Bronchial epithelial cell (primary cell): ENCODE data around the gene TBRG4. TPM values are rescaled to one million over a fixed set of nuclear protein-coding genes. Genes with fewer than 3 reads are reported as not detected.

Experiments used
- DNase-seq: peaks from one replicate; pipeline ENCODE4 v3.0.0-alpha.2; 2010; ENCODE audit warnings: low read depth
- FAIRE-seq: peaks from 2 replicates; lab custom pipeline; 2011; peaks lifted over from hg19 to GRCh38; lab: Jason Lieb, UNC
- H3K27me3 ChIP-seq: 2 replicates; pipeline ENCODE4 v1.5.1; 2011; ENCODE audit warnings: low read length; ENCODE audit not compliant: control insufficient read depth, insufficient read depth
- H3K36me3 ChIP-seq: 2 replicates; pipeline ENCODE4 v1.5.1; 2011; ENCODE audit warnings: low read length; ENCODE audit not compliant: control insufficient read depth, insufficient read depth
- H3K4me3 ChIP-seq: 2 replicates; pipeline ENCODE4 v1.5.1; 2011; ENCODE audit warnings: mild to moderate bottlenecking, low read depth, low read length, control low read depth
- total RNA-seq: library from RNA; depleted of rRNA; stranded (reverse); fragments of >200 nt; gene quantifications from 2 replicates; pipeline ENCODE4 v1.2.1, GENCODE V29; 2014
- TF ChIP-seq, protein P1 (sequence below): IDR thresholded peaks from 2 replicates; pipeline ENCODE4 v1.5.1; 2011; ENCODE audit warnings: mild to moderate bottlenecking, moderate library complexity, low read length, control low read depth, inconsistent platforms; ENCODE audit not compliant: insufficient read depth, severe bottlenecking

The TBRG4 gene
- total RNA-seq, 1 donor from 2014 or later: 90.3 TPM

DNA sequence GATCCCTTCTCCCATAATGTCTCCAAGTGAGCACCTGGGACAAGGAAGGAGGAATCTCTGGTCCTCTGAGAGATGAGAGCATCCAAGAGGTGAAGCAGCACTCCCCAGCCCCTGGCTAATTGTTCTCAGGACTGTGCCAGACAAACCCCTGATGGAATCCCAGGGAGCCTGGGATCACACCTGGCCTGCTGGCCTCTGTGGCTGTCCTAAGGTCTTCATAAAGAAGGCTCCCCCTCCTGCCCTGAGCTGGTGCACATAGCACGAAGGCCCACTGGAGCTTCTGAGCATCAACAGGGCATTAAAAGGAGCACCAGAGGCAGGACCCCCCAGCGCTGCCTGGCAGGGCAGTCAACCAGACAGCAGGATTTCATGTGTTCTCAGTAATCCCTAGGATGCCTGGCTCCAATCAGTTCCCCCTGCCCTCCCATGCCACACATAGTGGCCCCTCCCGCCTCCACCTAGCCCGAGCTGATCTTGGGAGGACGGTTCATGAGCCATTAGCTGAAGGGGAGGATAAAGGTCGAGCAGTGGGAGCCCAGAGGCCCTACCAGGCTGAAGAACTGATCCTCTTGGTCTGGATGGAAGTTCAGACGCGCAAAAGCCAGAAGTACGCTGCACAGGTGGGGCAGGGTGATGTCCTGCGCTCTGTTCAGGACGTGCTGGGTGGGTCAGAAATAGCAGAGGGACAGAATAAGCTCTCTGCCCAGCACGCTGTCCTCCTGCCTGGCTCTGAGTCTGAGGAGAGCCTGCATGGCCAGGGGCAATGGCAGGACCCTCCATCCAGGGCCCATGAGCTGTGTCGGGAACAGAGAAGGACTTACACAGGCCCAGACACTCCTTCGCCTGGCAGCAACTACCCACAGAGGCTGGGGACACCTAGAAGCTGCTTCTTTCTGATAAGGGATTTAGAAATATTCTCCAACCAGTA lies 8.4 kb downstream of the TBRG4 start:
- Histone ChIP-seq H3K4me3 (no peak overlapping the region), H3K36me3 (peaks cover 65% of the 10 kb centered on the region), H3K27me3 (no peaks in the 10 kb centered on the region)
- no peak for DNase-seq
- no peak for FAIRE-seq
- TF ChIP-seq, protein P1, sequence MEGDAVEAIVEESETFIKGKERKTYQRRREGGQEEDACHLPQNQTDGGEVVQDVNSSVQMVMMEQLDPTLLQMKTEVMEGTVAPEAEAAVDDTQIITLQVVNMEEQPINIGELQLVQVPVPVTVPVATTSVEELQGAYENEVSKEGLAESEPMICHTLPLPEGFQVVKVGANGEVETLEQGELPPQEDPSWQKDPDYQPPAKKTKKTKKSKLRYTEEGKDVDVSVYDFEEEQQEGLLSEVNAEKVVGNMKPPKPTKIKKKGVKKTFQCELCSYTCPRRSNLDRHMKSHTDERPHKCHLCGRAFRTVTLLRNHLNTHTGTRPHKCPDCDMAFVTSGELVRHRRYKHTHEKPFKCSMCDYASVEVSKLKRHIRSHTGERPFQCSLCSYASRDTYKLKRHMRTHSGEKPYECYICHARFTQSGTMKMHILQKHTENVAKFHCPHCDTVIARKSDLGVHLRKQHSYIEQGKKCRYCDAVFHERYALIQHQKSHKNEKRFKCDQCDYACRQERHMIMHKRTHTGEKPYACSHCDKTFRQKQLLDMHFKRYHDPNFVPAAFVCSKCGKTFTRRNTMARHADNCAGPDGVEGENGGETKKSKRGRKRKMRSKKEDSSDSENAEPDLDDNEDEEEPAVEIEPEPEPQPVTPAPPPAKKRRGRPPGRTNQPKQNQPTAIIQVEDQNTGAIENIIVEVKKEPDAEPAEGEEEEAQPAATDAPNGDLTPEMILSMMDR: no peak

DNA sequence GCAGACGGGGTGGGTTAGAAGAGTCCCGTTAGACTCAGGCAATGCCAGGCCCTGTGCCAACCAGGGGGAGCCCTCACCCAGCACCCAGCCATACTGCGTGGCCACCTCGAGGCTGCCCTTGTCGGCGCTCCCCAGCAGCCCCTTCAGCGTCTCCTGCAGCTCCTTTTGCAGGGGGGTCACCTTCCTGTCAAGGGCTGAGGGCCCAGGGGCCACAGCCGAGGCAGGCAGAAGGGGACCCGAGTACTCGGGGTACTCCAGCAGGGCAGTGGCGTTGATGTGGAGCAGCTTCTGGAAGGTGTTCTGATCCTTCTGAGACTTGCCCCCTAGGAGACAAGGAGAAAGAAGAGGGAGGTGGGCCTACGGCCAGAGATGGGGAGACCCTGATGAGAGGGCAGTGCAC lies 9.7 kb downstream of the TBRG4 start:
- no peak for DNase-seq
- Histone ChIP-seq H3K36me3 (peaks cover 57% of the 10 kb centered on the region), H3K4me3 (no peak overlapping the region), H3K27me3 (no peaks in the 10 kb centered on the region)
- FAIRE-seq: no peak
- TF ChIP-seq, protein P1: no peak

DNA sequence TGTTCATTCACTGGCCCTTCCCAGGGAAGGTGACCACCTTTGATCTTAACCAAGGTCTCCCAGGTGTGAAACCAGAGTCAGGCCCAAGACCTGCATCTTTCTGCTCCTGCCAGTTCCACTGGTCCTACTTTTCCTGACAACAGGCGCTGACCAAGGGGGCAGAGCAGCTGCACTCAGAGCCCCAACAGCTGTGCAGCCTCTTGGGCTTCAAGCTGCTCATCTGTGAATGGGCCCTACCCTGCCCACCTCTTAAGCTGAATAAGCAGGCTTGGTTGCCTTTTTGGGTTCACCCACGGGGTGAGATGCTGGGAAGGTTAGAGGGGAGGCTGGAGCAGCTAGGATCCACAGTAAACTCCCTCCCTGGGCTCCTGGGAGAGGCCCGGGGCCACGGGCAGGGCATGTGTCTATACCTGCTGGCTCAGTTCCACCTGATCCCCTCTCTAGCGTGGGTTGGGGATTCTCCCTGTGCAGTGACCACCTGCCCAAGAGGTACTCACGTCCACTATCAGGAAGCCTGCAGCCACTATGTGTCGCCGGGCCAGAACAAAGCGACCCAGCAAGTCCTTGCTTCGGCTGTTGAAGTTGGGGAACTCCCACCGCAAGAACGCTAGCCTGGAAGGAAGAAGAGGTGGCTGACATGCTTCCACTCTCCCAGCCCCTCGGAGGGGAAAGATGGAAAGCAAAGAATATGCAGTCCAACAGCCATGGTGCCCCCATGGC lies 10.6 kb downstream of the TBRG4 start:
- DNase-seq (no peak), FAIRE-seq (no peak)
- TF ChIP-seq, protein P1: no peak
- Histone ChIP-seq H3K4me3 (no peak overlapping the region), H3K36me3 (peaks cover 52% of the 10 kb centered on the region), H3K27me3 (no peaks in the 10 kb centered on the region)

DNA sequence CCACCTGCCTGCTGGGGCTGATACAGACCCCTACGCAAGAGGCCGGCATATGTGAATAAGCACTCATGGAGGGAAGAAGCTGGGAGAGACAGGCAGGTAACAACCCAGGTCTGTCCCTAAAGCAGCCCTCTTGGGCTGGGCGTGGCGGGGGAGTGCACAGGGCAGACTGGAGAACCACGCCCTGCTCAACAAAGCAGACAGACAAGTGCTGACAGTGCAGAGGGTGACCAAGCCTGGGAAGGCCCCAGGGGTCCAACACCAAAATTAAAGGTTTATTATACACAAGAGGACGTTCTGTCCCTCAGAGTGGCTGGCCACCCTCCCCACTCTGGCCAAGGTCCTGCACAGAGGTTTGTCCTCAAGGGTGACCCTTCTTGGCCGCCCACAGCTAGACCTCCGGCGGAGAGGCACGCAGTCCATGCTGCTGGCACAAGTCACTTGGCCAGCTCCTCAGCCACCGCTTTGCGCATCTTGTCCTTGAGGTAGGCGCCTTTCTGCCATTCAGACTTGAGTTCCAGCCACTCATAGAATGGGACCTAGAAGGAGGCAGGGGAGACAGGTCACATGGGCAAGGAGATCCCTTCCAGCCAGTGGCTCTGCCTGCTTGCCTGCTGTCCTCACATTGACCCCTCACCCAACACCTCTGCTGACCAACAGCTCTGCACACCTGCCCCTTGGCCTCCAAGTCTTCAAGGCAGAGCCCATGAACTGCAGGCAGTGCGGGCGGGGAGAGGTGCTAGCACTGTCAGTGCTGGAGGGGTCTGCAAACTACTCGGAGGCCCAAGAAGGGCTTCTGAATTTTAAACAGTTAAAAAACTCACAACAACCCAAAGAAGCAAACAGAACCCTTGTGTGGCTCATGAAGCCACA lies 11.4 kb downstream of the TBRG4 start:
- TF ChIP-seq, protein P1: no peak
- no peaks in the 10 kb centered on the region for H3K27me3 ChIP-seq
- H3K36me3 ChIP-seq: peaks cover 45% of the 10 kb centered on the region
- FAIRE-seq (no peak), DNase-seq (no peak)
- H3K4me3 ChIP-seq: no peak overlapping the region

DNA sequence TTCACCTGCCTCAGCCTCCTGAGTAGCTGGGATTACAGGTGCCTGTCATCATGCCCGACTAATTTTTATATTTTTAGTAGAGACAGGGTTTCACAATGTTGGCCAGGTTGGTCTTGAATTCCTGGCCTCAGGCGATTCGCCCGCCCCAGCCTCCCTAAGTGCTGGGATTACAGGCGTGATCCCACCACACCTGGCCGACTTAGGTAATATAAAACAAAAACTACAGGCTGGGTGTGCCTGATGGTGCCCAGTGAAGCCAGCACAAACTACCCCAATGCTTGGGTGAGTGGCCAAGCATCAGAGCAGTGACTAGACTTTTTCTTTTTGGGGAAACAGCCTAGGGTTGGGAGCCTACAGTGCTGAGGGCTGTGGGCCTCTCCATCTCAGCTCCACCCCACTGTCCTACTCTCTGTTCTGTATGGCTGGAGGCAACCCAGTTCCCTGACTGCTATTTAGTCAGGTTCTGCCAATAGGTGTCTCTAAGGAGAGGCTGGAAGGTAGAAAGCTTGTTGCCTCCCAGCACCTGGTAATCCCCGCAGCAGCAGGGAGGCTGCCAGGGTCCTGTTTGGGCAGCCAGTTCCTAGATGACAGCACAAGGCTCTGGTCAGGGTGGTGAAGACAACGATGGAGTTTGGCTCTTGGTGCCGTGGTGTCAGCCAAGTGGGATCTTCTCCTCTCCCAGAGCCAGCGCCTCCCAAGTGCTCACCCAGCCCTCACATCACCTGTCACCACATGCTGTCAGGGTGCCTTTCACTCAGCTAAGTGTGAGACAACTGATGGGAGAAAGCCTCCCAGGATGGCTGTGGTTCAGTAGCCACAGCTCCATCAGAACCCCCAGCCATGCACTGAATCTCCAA lies 12.3 kb downstream of the TBRG4 start:
- H3K36me3 ChIP-seq: peaks cover 36% of the 10 kb centered on the region
- H3K4me3 ChIP-seq: no peak overlapping the region
- TF ChIP-seq, protein P1: no peak
- DNase-seq: no peak
- H3K27me3 ChIP-seq: no peaks in the 10 kb centered on the region
- FAIRE-seq: peak; percentile 7
